22Rv1 (cell line): ENCODE data around the gene PKNOX2.

Experiments used
- ZFX ChIP-seq: fragments of 450-650 bp; IDR thresholded peaks from 2 replicates; pipeline ENCODE4 v1.6.1; 2017; ENCODE audit warnings: antibody characterized with exemption, borderline replicate concordance
- TF ChIP-seq, protein P1 (sequence below): fragments of 450-650 bp; IDR thresholded peaks from 2 replicates; pipeline ENCODE4 v1.5.1; 2017; ENCODE audit warnings: mild to moderate bottlenecking

DNA sequence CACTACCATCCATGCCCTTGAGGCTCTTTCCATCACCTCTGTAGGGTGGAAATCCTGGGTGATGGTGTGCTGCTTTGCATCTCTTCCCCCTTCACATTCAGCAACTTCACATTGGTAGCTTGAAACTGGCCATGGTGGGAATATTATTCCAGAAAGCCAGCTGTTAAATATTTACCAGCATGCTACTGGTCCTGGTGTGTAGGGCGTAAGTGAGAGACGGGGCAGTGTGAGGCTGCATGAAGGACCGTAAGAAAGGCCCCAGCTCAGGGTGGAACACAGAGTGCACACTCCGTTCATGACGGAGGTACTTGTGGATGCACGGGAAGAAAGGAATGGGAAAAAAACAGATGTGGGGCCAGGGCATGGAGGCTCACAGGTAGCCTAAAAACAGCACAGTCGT, 121.3 kb downstream of the PKNOX2 start:
- TF ChIP-seq, protein P1, sequence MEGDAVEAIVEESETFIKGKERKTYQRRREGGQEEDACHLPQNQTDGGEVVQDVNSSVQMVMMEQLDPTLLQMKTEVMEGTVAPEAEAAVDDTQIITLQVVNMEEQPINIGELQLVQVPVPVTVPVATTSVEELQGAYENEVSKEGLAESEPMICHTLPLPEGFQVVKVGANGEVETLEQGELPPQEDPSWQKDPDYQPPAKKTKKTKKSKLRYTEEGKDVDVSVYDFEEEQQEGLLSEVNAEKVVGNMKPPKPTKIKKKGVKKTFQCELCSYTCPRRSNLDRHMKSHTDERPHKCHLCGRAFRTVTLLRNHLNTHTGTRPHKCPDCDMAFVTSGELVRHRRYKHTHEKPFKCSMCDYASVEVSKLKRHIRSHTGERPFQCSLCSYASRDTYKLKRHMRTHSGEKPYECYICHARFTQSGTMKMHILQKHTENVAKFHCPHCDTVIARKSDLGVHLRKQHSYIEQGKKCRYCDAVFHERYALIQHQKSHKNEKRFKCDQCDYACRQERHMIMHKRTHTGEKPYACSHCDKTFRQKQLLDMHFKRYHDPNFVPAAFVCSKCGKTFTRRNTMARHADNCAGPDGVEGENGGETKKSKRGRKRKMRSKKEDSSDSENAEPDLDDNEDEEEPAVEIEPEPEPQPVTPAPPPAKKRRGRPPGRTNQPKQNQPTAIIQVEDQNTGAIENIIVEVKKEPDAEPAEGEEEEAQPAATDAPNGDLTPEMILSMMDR, result no peak
- no peak for TF ChIP-seq ZFX
